IPS DF 6.9 (cell line): Measurements from ENCODE around the gene ADAP2.
"Not testable (repeated sequence)": the region's sequence is repeated elsewhere in the genome, so short reads cannot be mapped to it uniquely, and the experiment has no call there.

Experiments used
- DNase-seq: peaks from one replicate; pipeline ENCODE4 v3.0.0-alpha.2; 2013; ENCODE audit warnings: low read depth, low spot score
- H3K27ac ChIP-seq: one replicate; pipeline ENCODE4 v1.5.1; 2013; ENCODE audit warnings: low read length, control low read depth
- H3K27me3 ChIP-seq: 2 replicates; pipeline ENCODE4 v1.6.1; 2013; ENCODE audit warnings: mild to moderate bottlenecking, low read length; ENCODE audit not compliant: control insufficient read depth, insufficient read depth
- H3K36me3 ChIP-seq: 2 replicates; pipeline ENCODE4 v1.6.1; 2013; ENCODE audit warnings: low read length; ENCODE audit not compliant: control insufficient read depth, insufficient read depth
- H3K4me1 ChIP-seq: 2 replicates; pipeline ENCODE4 v1.6.1; 2013; ENCODE audit warnings: low read length; ENCODE audit not compliant: control insufficient read depth, insufficient read depth
- H3K4me3 ChIP-seq: 2 replicates; pipeline ENCODE4 v1.5.1; 2013; ENCODE audit warnings: mild to moderate bottlenecking, low read length
- H3K9me3 ChIP-seq: 2 replicates; pipeline ENCODE4 v1.6.1; 2013; ENCODE audit warnings: low read length, inconsistent platforms; ENCODE audit not compliant: control insufficient read depth, insufficient read depth
- WGBS: extraction: QIAGEN DNeasy Blood & Tissue Kit; methylation state at CpG from one replicate; pipeline ENCODE4 v1.1.7; 2013; ENCODE audit warnings: mixed read lengths, missing lambda C conversion rate; ENCODE audit not compliant: insufficient read length, insufficient coverage; 5-methylcytosine and 5-hydroxymethylcytosine counted together

ADAP2 gene

GRCh38 chr17:30952638-30953393, 31.1 kb downstream of the ADAP2 start:
- WGBS = no CpG with 5 or more reads among the region's 9 CpGs

GRCh38 chr17:30954046-30954830, 32.5 kb downstream of the ADAP2 start:
- H3K9me3 ChIP-seq = no peaks in the 10 kb centered on the region
- no peak for DNase-seq
- H3K27ac ChIP-seq = no peak overlapping the region
- no peaks in the 10 kb centered on the region for H3K27me3 ChIP-seq
- no CpG with 5 or more reads among the region's 6 CpGs for WGBS
- no peaks in the 10 kb centered on the region for H3K4me1 ChIP-seq
- no peaks in the 10 kb centered on the region for H3K36me3 ChIP-seq
- H3K4me3 ChIP-seq = no peak overlapping the region

More at GRCh38 chr17:30952638-30953393, 31.1 kb downstream of the ADAP2 start:
- no peak overlapping the region for H3K27ac ChIP-seq
- DNase-seq = no peak
- H3K9me3 ChIP-seq = no peaks in the 10 kb centered on the region
- H3K27me3 ChIP-seq = no peaks in the 10 kb centered on the region
- no peak overlapping the region for H3K4me3 ChIP-seq
- H3K4me1 ChIP-seq = no peaks in the 10 kb centered on the region
- H3K36me3 ChIP-seq = no peaks in the 10 kb centered on the region

GRCh38 chr17:30956764-30957374, 35.1 kb downstream of the ADAP2 start:
- no peak overlapping the region for H3K27ac ChIP-seq
- no peaks in the 10 kb centered on the region for H3K27me3 ChIP-seq
- peaks cover 2% of the 10 kb centered on the region; the same call in 1 of the 2 replicates for H3K4me1 ChIP-seq
- WGBS = no CpG with 5 or more reads among the region's 8 CpGs
- no peak overlapping the region for H3K4me3 ChIP-seq
- no peaks in the 10 kb centered on the region for H3K9me3 ChIP-seq
- H3K36me3 ChIP-seq = no peaks in the 10 kb centered on the region
- DNase-seq = no peak

- Histone ChIP-seq H3K27me3 (no peaks in the 10 kb centered on the region), H3K4me3 (no peak overlapping the region), H3K4me1 (peaks cover 2% of the 10 kb centered on the region; the same call in 1 of the 2 replicates), H3K36me3 (no peaks in the 10 kb centered on the region), H3K27ac (no peak overlapping the region), H3K9me3 (no peaks in the 10 kb centered on the region)
- WGBS = no CpG with 5 or more reads among the region's 6 CpGs
- no peak for DNase-seq
Observed at GRCh38 chr17:30957741-30958140, 36.0 kb downstream of the ADAP2 start.

- DNase-seq = no peak
- Histone ChIP-seq H3K27me3 (no peaks in the 10 kb centered on the region), H3K36me3 (no peaks in the 10 kb centered on the region), H3K4me3 (no peak overlapping the region), H3K4me1 (peaks cover 2% of the 10 kb centered on the region; the same call in 1 of the 2 replicates), H3K27ac (no peak overlapping the region), H3K9me3 (no peaks in the 10 kb centered on the region)
- WGBS = no CpG with 5 or more reads among the region's 7 CpGs
Observed at GRCh38 chr17:30958187-30958586, 36.4 kb downstream of the ADAP2 start.

- Histone ChIP-seq H3K4me3 (no peak overlapping the region), H3K4me1 (peaks cover 2% of the 10 kb centered on the region; the same call in 1 of the 2 replicates), H3K27ac (no peak overlapping the region), H3K27me3 (no peaks in the 10 kb centered on the region), H3K9me3 (no peaks in the 10 kb centered on the region), H3K36me3 (no peaks in the 10 kb centered on the region)
- WGBS = no CpG with 5 or more reads among the region's 9 CpGs
- no peak for DNase-seq
Observed at GRCh38 chr17:30961209-30962188, 39.8 kb downstream of the ADAP2 start.

GRCh38 chr17:30964312-30964711, 42.6 kb downstream of the ADAP2 start:
- no CpG with 5 or more reads among the region's 8 CpGs for WGBS

GRCh38 chr17:30964876-30965275, 43.1 kb downstream of the ADAP2 start:
- no peak for DNase-seq
- Histone ChIP-seq H3K27me3 (no peaks in the 10 kb centered on the region), H3K4me3 (no peak overlapping the region), H3K4me1 (peaks cover 2% of the 10 kb centered on the region; the same call in 1 of the 2 replicates), H3K9me3 (no peaks in the 10 kb centered on the region), H3K27ac (no peak overlapping the region), H3K36me3 (no peaks in the 10 kb centered on the region)
- no CpG with 5 or more reads among the region's 5 CpGs for WGBS

More at GRCh38 chr17:30964312-30964711, 42.6 kb downstream of the ADAP2 start:
- H3K27me3 ChIP-seq, H3K36me3 ChIP-seq, H3K4me1 ChIP-seq, H3K9me3 ChIP-seq, H3K4me3 ChIP-seq, H3K27ac ChIP-seq, DNase-seq: not testable (repeated sequence)

- no peak overlapping the region for H3K27ac ChIP-seq
Observed at GRCh38 chr17:30965686-30966085, 43.9 kb downstream of the ADAP2 start.

More at GRCh38 chr17:30965686-30966085, 43.9 kb downstream of the ADAP2 start:
- Histone ChIP-seq H3K4me1 (peaks cover 2% of the 10 kb centered on the region; the same call in 1 of the 2 replicates), H3K9me3 (no peaks in the 10 kb centered on the region), H3K36me3 (no peaks in the 10 kb centered on the region), H3K4me3 (no peak overlapping the region), H3K27me3 (no peaks in the 10 kb centered on the region)
- DNase-seq = no peak
- WGBS = no CpG with 5 or more reads among the region's 3 CpGs
